HepG2 (cell line): Measurements from ENCODE around the gene FAM83F. TPM values are rescaled to one million over a fixed set of nuclear protein-coding genes. Genes with fewer than 3 reads are reported as not detected.

Experiments
- ADNP ChIP-seq: sonication (generic); formaldehyde crosslinking; IDR thresholded peaks from 2 replicates; pipeline ENCODE4 v1.4.0; 2020; ENCODE audit warnings: missing genetic modification reagents
- DPF2 ChIP-seq: sonication (generic); formaldehyde crosslinking; IDR thresholded peaks from 2 replicates; pipeline ENCODE4 v1.4.0; 2020; ENCODE audit warnings: mild to moderate bottlenecking, low read depth, missing genetic modification reagents, borderline replicate concordance
- MXD3 ChIP-seq: IDR thresholded peaks from 2 replicates; pipeline ENCODE4 v1.6.1; 2016; ENCODE audit warnings: mild to moderate bottlenecking, missing biosample characterization, missing genetic modification reagents
- MXD4 ChIP-seq: IDR thresholded peaks from 2 replicates; pipeline ENCODE4 v1.6.1; 2016; ENCODE audit warnings: mild to moderate bottlenecking, missing biosample characterization, missing genetic modification reagents
- POLR2A ChIP-seq, 2 experiments: IDR thresholded peaks; 2 replicates each; pipeline ENCODE4 v1.6.1; 2011; ENCODE audit warnings: low read depth in 2 of 2, low read length in 2 of 2, mild to moderate bottlenecking in 1 of 2, moderate library complexity in 1 of 2; ENCODE audit not compliant: insufficient read depth in 1 of 2
- SUZ12 ChIP-seq: fragments of 150-350 bp; IDR thresholded peaks from 2 replicates; pipeline ENCODE4 v1.6.1; 2014; ENCODE audit warnings: low read depth, low read length
- TP53 ChIP-seq: sonication (generic); formaldehyde crosslinking; conservative IDR thresholded peaks from 2 replicates; pipeline ENCODE4 v1.4.0; 2020; ENCODE audit warnings: missing genetic modification reagents
- ZNF142 ChIP-seq: sonication (generic); formaldehyde crosslinking; IDR thresholded peaks from 2 replicates; pipeline ENCODE4 v1.4.0; 2020; ENCODE audit warnings: missing genetic modification reagents
- ZNF205 ChIP-seq: IDR thresholded peaks from 2 replicates; pipeline ENCODE4 v1.6.1; 2018; ENCODE audit warnings: missing biosample characterization, missing genetic modification reagents
- ZNF441 ChIP-seq: sonication (generic); formaldehyde crosslinking; IDR thresholded peaks from 2 replicates; pipeline ENCODE4 v1.7.0; 2021; ENCODE audit warnings: missing genetic modification reagents, borderline replicate concordance
- ZNF7 ChIP-seq: IDR thresholded peaks from 2 replicates; pipeline ENCODE4 v1.6.1; 2016; ENCODE audit warnings: missing biosample characterization, missing genetic modification reagents
- ZNF841 ChIP-seq: sonication (generic); formaldehyde crosslinking; IDR thresholded peaks from 2 replicates; pipeline ENCODE4 v1.8.1; 2023; ENCODE audit warnings: missing genetic modification reagents, borderline replicate concordance
- polyA plus RNA-seq, 8 experiments: library from polyadenylated mRNA; depleted of rRNA in 3 of 8; stranded (reverse) in 7 of 8; unstranded in 1 of 8; fragments of >200 nt; fragmentation: Illumina TruSeq in 4 of 8; extraction: Trizol in 4 of 8; gene quantifications; 2 replicates each; pipeline versions ENCODE4 v1.2.1 to v1.2.3, GENCODE V29; 2011 to 2016; ENCODE audit warnings: low read depth in 4 of 8, missing spikeins in 1 of 8, mixed read lengths in 1 of 8; ENCODE audit not compliant: insufficient read depth in 1 of 8
- total RNA-seq, 5 experiments: library from RNA; depleted of rRNA; stranded (reverse); fragments of >200 nt; fragmentation: Illumina TruSeq; extraction: Trizol; gene quantifications; 2 replicates each; pipeline ENCODE4 v1.2.3, GENCODE V29; 2016; ENCODE audit warnings: low read depth in 1 of 5
- TF ChIP-seq, protein P1 (sequence below): fragments of 450-650 bp; IDR thresholded peaks from 2 replicates; pipeline ENCODE4 v1.6.1; 2016
- TF ChIP-seq, protein P2 (sequence below): sonication (generic); formaldehyde crosslinking; IDR thresholded peaks from 2 replicates; pipeline ENCODE4 v1.4.0; 2020; ENCODE audit warnings: missing genetic modification reagents
- TF ChIP-seq, protein P3 (sequence below): sonication (generic); formaldehyde crosslinking; IDR thresholded peaks from 2 replicates; pipeline ENCODE4 v1.5.0; 2020; ENCODE audit warnings: missing genetic modification reagents

FAM83F gene
- total and polyA plus RNA-seq, 2 of the 13 experiments (the other 11 are each of a cell fraction or from before 2014, with no cell fraction given), result not detected

- TF ChIP-seq ZNF7 (CRISPR knock-in tag) (no peak), ADNP (no peak), TP53 (no peak), MXD3 (CRISPR knock-in tag) (peak; percentile 47; the same call in 1 of the 2 replicates), ZNF841 (CRISPR knock-in tag) (no peak), ZNF205 (CRISPR knock-in tag) (no peak), SUZ12 (no peak), DPF2 (CRISPR knock-in tag) (no peak), ZNF142 (no peak), MXD4 (CRISPR knock-in tag) (no peak), ZNF441 (CRISPR knock-in tag) (no peak), POLR2A (IDR thresholded peaks at IDR 0.05; ENCODE audit: insufficient read depth in 1 of 2, low read depth in 2 of 2, low read length in 2 of 2) (peak; percentile 54 to 70; a peak in 3 of 4 replicates)
- TF ChIP-seq, protein P1, sequence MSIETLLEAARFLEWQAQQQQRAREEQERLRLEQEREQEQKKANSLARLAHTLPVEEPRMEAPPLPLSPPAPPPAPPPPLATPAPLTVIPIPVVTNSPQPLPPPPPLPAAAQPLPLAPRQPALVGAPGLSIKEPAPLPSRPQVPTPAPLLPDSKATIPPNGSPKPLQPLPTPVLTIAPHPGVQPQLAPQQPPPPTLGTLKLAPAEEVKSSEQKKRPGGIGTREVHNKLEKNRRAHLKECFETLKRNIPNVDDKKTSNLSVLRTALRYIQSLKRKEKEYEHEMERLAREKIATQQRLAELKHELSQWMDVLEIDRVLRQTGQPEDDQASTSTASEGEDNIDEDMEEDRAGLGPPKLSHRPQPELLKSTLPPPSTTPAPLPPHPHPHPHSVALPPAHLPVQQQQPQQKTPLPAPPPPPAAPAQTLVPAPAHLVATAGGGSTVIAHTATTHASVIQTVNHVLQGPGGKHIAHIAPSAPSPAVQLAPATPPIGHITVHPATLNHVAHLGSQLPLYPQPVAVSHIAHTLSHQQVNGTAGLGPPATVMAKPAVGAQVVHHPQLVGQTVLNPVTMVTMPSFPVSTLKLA, result no peak; the same call in 1 of the 2 replicates
- TF ChIP-seq, protein P2, sequence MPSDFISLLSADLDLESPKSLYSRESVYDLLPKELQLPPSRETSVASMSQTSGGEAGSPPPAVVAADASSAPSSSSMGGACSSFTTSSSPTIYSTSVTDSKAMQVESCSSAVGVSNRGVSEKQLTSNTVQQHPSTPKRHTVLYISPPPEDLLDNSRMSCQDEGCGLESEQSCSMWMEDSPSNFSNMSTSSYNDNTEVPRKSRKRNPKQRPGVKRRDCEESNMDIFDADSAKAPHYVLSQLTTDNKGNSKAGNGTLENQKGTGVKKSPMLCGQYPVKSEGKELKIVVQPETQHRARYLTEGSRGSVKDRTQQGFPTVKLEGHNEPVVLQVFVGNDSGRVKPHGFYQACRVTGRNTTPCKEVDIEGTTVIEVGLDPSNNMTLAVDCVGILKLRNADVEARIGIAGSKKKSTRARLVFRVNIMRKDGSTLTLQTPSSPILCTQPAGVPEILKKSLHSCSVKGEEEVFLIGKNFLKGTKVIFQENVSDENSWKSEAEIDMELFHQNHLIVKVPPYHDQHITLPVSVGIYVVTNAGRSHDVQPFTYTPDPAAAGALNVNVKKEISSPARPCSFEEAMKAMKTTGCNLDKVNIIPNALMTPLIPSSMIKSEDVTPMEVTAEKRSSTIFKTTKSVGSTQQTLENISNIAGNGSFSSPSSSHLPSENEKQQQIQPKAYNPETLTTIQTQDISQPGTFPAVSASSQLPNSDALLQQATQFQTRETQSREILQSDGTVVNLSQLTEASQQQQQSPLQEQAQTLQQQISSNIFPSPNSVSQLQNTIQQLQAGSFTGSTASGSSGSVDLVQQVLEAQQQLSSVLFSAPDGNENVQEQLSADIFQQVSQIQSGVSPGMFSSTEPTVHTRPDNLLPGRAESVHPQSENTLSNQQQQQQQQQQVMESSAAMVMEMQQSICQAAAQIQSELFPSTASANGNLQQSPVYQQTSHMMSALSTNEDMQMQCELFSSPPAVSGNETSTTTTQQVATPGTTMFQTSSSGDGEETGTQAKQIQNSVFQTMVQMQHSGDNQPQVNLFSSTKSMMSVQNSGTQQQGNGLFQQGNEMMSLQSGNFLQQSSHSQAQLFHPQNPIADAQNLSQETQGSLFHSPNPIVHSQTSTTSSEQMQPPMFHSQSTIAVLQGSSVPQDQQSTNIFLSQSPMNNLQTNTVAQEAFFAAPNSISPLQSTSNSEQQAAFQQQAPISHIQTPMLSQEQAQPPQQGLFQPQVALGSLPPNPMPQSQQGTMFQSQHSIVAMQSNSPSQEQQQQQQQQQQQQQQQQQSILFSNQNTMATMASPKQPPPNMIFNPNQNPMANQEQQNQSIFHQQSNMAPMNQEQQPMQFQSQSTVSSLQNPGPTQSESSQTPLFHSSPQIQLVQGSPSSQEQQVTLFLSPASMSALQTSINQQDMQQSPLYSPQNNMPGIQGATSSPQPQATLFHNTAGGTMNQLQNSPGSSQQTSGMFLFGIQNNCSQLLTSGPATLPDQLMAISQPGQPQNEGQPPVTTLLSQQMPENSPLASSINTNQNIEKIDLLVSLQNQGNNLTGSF, result no peak
- TF ChIP-seq, protein P3, sequence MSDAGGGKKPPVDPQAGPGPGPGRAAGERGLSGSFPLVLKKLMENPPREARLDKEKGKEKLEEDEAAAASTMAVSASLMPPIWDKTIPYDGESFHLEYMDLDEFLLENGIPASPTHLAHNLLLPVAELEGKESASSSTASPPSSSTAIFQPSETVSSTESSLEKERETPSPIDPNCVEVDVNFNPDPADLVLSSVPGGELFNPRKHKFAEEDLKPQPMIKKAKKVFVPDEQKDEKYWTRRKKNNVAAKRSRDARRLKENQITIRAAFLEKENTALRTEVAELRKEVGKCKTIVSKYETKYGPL, result no peak
Measured at GRCh38 chr22:40044870-40045834, 50.4 kb downstream of the FAM83F start (continued).
